Measurements from ENCODE around the gene CHD5.

DNA sequence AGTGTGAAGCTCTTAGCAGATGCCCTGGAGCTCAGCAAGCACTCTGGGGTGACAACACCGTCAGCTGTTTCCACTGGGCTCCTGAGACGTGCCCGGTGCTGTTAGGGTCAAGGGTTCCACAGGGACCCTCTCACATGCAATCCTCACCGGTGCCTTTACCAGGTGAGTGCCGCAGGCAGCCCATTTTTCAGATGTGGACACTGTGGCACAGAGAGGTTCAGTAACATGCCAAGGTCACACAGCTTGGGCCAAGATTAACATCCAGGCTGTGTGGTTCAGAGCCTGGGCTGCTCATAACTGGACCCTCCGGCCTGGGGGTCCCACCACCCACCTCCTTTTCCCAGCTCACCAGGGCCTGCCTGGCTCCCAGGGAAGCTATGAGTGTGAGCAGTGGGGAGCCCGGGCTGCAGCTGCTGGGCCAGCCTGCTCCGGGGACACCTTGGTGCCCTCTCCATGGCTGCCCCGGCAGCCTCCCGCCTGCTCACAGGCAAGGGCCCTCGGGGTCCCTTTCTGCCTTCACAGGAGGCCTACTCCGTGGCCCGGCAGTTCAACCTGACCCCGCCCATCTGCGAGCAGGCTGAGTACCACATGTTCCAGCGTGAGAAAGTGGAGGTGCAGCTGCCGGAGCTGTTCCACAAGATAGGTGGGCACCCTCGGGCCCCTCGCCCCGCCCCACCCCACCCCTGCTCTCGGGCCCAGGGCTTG lies 85.2 kb downstream of the CHD5 start:
- TF ChIP-seq PPARA (CRISPR knock-in tag; IDR thresholded peaks at IDR 0.05; ENCODE audit: borderline replicate concordance) = no peak
- TF ChIP-seq OSR1 (CRISPR knock-in tag; IDR thresholded peaks at IDR 0.05) = no peak

Measured in SK-N-SH treated with all-trans-retinoic acid at 6 μM for 48 hours (cell line).